Right lobe of liver (tissue), 4 donors: ENCODE results near the gene NAA20.

Experiments
- POLR2A ChIP-seq: fragments of 450-650 bp; IDR thresholded peaks from one replicate; pipeline ENCODE4 v1.6.1; 2017; ENCODE audit warnings: antibody characterized with exemption, mild to moderate bottlenecking
- TF ChIP-seq, protein P1 (sequence below), 4 donors: fragments of 200-600 bp in 3 of 4; fragments of 450-650 bp in 1 of 4; IDR thresholded peaks; one replicate each; pipeline versions ENCODE4 v1.5.1 to v1.8.0; 2016 to 2022; ENCODE audit warnings: antibody characterized with exemption in 4 of 4, mild to moderate bottlenecking in 2 of 4
- donor health status: DM: no; HTN: no; CAD: no.
- donor health status: DM: no; HTN: no; CAD: no.
- donor health status: DM: no; HTN: yes; CAD: no.

GRCh38 chr20:20003031-20003954 is 13.9 kb upstream of the NAA20 start:
- TF ChIP-seq, protein P1, sequence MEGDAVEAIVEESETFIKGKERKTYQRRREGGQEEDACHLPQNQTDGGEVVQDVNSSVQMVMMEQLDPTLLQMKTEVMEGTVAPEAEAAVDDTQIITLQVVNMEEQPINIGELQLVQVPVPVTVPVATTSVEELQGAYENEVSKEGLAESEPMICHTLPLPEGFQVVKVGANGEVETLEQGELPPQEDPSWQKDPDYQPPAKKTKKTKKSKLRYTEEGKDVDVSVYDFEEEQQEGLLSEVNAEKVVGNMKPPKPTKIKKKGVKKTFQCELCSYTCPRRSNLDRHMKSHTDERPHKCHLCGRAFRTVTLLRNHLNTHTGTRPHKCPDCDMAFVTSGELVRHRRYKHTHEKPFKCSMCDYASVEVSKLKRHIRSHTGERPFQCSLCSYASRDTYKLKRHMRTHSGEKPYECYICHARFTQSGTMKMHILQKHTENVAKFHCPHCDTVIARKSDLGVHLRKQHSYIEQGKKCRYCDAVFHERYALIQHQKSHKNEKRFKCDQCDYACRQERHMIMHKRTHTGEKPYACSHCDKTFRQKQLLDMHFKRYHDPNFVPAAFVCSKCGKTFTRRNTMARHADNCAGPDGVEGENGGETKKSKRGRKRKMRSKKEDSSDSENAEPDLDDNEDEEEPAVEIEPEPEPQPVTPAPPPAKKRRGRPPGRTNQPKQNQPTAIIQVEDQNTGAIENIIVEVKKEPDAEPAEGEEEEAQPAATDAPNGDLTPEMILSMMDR (IDR thresholded peaks at IDR 0.05): no peak
- TF ChIP-seq POLR2A: no peak
